ENCODE measurements around the gene CMAS. TPM values are rescaled to one million over a fixed set of nuclear protein-coding genes. Genes with fewer than 3 reads are reported as not detected.

CMAS gene
- total RNA-seq, 1 experiment from 2014 or later: 36.1 TPM

- Histone ChIP-seq H3K36me3 (ENCODE audit: control insufficient read depth in 1 of 2, insufficient read depth in 2 of 2, low read length in 2 of 2) (no peaks in the 10 kb centered on the region), H3K9me2 (ENCODE audit: insufficient read depth) (no peaks in the 10 kb centered on the region), H3K4me2 (ENCODE audit: low read length) (no peak overlapping the region), H3K4me1 (ENCODE audit: control insufficient read depth in 1 of 2, insufficient read depth in 2 of 2, low read length in 2 of 2) (0 out of 4 replicates have a peak, but pooled peaks cover 0 to 2% of the 10 kb centered on the region in 2 experiments), H4K20me1 (ENCODE audit: insufficient read depth) (no peaks in the 10 kb centered on the region), H3K27me3 (ENCODE audit: insufficient read depth, low read length) (no peaks in the 10 kb centered on the region), H2AFZ (ENCODE audit: low read depth, low read length, poor library complexity, severe bottlenecking) (no peak overlapping the region), H3K9me3 (ENCODE audit: control insufficient read depth in 1 of 2, insufficient read depth in 1 of 2, low read depth in 1 of 2, low read length in 2 of 2) (no peaks in the 10 kb centered on the region), H3K79me2 (ENCODE audit: insufficient read depth, low read length) (no peaks in the 10 kb centered on the region), H3K4me3 (replicated peaks in 1 of 2; ENCODE audit: low read depth in 1 of 2, low read length in 2 of 2) (no peak overlapping the region), H3K9ac (ENCODE audit: low read length) (no peak overlapping the region), H3K27ac (ENCODE audit: low read depth, low read length) (no peak overlapping the region)
- BruUV-seq (replicated peaks): no TSS peak
- ATAC-seq (no peak), DNase-seq (ENCODE audit: low read depth, low spot score) (no peak)
- TF ChIP-seq POLR2A (IDR thresholded peaks at IDR 0.05; ENCODE audit: borderline replicate concordance, extremely low read depth, insufficient read depth, insufficient read length) (no peak), MAX (IDR thresholded peaks at IDR 0.05) (no peak), CEBPB (IDR thresholded peaks at IDR 0.05; ENCODE audit: low read depth) (no peak), YY1 (IDR thresholded peaks at IDR 0.05; ENCODE audit: extremely low read depth, insufficient replicate concordance, low read depth, low read length) (no peak), EGR1 (IDR thresholded peaks at IDR 0.05; ENCODE audit: low read depth) (no peak), JUND (IDR thresholded peaks at IDR 0.05) (no peak), ELF1 (IDR thresholded peaks at IDR 0.05; ENCODE audit: borderline replicate concordance, low read depth) (no peak), SRF (IDR thresholded peaks at IDR 0.05; ENCODE audit: low read depth) (no peak)
- TF ChIP-seq, protein P1, sequence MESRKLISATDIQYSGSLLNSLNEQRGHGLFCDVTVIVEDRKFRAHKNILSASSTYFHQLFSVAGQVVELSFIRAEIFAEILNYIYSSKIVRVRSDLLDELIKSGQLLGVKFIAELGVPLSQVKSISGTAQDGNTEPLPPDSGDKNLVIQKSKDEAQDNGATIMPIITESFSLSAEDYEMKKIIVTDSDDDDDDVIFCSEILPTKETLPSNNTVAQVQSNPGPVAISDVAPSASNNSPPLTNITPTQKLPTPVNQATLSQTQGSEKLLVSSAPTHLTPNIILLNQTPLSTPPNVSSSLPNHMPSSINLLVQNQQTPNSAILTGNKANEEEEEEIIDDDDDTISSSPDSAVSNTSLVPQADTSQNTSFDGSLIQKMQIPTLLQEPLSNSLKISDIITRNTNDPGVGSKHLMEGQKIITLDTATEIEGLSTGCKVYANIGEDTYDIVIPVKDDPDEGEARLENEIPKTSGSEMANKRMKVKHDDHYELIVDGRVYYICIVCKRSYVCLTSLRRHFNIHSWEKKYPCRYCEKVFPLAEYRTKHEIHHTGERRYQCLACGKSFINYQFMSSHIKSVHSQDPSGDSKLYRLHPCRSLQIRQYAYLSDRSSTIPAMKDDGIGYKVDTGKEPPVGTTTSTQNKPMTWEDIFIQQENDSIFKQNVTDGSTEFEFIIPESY (IDR thresholded peaks at IDR 0.05; ENCODE audit: extremely low read depth, insufficient replicate concordance, low read length): no peak
- POLR2A ChIA-PET: no interaction called here
- CTCF ChIA-PET: interaction anchor here (1.8 to 2.2 kb wide), 2 partner anchors 318 to 321 kb away, joined by 6 to 54 read pairs; no protein-coding TSS in a partner anchor
- RAD21 ChIA-PET (ENCODE audit: low non-redundant PET in 1 of 2, low total read pairs in 2 of 2, uncharacterized antibody in 2 of 2, unreplicated experiment in 2 of 2): no interaction called here
- intact Hi-C loops (cut with micrococcal nuclease): no loop called here
Measured at GRCh38 chr12:22016982-22017381, 29.0 kb upstream of the CMAS start.

Data from HCT116 (cell line).